GM15510 (cell line): Measurements from ENCODE around the gene CYB5R4.

Experiments
- POLR2A ChIP-seq: IDR thresholded peaks from 3 replicates; pipeline ENCODE4 v1.6.1; 2011; ENCODE audit warnings: borderline replicate concordance; ENCODE audit not compliant: insufficient read length; ENCODE audit errors: extremely low read depth

Gene CYB5R4

DNA sequence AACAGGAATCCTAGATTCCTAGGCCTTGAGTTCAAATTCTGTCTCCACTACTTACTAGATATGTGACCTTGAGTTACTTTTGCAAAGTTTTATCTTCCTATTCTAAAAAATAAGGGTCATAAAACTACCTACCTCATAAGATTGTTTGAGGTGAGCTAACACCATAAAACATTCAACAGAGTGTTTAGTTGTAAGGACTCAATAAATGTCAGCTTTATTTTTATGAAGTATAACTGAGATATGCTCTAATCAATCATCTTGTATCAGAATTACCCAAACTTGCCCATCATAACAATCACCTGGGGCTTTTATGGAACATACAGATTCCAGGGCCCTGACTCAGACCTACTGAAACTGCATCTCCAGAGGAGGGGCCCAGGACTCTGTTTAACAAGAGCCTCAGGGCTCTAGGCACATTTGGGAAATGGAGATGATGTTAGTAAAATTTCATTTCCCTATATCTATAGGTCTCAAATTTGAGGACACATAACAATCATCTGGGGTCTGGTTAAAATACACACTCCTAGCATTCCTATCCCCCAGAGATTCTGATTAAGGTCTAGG, 138.6 kb downstream of the CYB5R4 start:
- TF ChIP-seq POLR2A, result no peak

GRCh38 chr6:84001119-84001518, 141.6 kb downstream of the CYB5R4 start:
- no peak for TF ChIP-seq POLR2A

DNA sequence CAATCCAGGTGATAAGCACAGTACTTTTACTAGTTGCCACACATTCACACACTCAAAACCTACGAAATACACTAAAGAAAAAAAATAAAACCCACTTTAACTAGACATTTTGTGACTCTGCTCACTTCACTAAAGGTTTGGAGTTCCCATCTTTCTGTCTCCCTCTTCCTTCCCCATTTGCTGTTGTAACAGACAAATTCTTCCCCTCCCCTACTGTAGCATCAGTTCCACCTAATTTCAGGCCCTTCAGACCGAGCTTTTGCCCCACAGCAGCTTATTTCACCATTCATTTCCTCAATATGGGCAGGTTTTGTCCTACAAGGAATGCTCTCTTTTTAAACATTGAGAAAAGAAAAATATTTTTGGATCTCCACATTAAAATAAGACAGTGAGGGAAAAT, 142.7 kb downstream of the CYB5R4 start:
- TF ChIP-seq POLR2A, result no peak

DNA sequence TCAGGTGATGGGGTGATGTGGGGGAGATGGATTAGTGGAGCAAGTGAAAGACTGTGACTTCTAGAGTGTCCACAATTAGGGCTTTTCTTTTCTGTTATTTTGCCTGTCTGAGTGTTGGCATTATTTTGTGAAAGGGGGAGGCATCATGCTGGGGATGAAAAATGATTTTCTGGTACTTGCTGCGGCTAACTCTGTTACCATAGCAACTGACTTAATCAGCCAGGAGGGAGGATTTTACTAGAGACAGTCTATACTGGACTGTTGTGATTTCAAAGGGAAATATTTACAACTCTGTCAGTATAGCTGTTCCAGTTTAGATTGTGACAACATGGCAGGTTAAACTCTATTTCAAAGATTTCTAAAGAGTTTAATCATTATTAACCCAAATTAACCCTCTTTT, 143.6 kb downstream of the CYB5R4 start:
- TF ChIP-seq POLR2A, result no peak

- no peak for TF ChIP-seq POLR2A
These were observed 144.2 kb downstream of the CYB5R4 start for GRCh38 chr6:84003654-84004053.

DNA sequence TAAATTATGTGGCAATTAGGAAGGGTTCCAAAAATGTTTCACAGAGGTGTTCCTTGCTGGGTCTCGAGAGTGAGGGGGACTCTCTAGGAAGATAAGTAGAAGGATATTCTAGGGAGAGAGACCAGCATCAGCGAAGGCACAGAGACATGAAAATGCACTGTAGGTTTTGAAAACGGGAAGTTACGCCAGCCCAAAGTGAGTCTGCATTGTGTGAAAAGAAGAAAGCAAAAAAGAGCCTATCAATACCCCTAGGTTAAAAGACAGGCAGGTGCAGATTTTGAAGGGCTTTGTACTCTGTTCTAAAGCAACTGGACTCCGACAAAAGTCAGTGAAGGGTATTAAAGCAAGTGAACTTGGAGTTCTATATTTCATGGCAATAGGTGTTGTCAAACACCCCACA, 148.4 kb downstream of the CYB5R4 start:
- TF ChIP-seq POLR2A, result no peak

DNA sequence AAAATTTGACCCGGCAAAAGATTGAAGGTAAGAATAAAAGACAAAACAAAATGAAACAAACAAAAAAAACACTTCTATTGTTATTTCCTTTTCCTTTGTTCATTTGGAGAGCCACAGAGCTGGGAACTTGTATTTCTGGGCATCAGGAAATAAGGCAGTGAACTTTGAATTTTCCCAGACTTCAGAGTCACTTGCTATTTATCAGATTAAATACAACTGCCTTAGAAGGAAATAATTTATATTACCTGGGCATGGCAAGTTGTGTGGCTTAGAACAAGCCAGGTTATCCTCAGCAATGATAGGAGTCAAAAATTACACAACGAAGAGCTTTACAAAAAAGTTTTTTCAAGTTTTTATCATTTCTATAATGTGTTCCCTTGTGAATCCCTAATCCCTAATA, 153.9 kb downstream of the CYB5R4 start:
- no peak for TF ChIP-seq POLR2A

GRCh38 chr6:84013931-84014330, 154.4 kb downstream of the CYB5R4 start:
- TF ChIP-seq POLR2A, result no peak

DNA sequence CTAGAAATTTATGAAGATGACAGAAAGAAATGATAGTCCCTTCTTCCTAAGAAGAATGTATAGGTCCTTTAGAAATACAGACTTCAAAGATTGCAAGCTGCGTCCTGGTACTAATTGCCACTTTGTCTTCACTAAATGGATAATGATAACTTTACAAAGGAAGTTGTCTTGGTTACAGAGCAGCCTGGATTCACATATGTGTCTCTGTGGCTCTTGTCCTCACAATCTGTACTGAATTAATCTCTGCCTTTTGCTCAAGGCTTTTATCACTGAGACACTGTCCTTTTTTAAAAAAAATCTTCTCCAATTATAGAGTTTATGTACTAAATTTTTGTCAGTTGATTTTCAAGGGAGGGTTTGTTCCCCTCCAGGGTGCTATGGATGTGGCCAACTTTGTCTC, 156.5 kb downstream of the CYB5R4 start:
- TF ChIP-seq POLR2A, result no peak
